HG03378 (cell line): Measurements from ENCODE around the gene BEST3.
A peak's percentile ranks its signal among the peaks of the same experiment; 100 is the strongest.
"Not testable (repeated sequence)": the region's sequence is repeated elsewhere in the genome, so short reads cannot be mapped to it uniquely, and the experiment has no call there.

Experiments used
- ATAC-seq: cut with Tn5 transposase; IDR thresholded peaks from one replicate; pipeline ENCODE4 v1.9.1; 2021; ENCODE audit warnings: mild to moderate bottlenecking, moderate library complexity; ENCODE audit not compliant: unreplicated experiment

The BEST3 gene

GRCh38 chr12:69688471-69689427 lies 10.4 kb downstream of the BEST3 start:
- no peak for ATAC-seq

DNA sequence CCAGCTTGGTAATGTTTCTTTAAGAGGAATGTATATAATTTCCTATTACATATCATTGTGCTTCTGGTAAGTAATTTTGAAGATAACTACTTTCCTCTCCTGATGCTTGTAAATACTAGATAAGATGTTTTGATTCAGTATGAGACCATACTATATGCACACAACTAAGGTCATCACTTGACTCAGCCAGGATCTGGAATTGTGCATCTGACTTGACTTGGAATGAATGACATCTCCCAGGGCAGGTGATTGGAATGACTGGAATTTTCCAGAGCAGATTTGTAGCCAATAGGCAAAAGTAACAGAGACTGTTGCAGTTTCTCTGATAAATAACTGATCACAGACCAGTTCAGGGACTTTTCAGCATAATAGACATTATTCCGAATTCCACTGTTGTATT lies 11.1 kb downstream of the BEST3 start:
- no peak for ATAC-seq

DNA sequence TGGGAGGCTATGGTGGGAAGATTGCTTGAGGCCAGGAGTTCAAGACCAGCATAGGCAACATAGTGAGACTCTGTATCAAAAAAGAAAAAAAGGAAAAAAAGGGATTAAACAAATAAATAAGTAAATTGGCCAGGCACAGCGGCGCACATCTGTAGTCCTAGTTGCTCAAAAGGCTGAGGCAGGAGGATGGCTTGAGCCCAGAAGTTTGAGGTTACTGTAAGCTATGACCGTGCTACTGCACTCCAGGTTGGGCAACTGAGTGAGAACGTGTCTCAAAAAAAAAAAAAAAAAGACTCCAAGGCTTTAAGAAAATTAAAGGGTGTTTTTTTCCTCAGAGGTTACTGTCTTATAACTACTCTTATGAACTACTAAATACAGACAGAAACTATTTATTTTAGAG lies 11.7 kb downstream of the BEST3 start:
- ATAC-seq, result no peak

- peak; percentile 74 for ATAC-seq
Measured at GRCh38 chr12:69686731-69687130, 12.4 kb downstream of the BEST3 start.

DNA sequence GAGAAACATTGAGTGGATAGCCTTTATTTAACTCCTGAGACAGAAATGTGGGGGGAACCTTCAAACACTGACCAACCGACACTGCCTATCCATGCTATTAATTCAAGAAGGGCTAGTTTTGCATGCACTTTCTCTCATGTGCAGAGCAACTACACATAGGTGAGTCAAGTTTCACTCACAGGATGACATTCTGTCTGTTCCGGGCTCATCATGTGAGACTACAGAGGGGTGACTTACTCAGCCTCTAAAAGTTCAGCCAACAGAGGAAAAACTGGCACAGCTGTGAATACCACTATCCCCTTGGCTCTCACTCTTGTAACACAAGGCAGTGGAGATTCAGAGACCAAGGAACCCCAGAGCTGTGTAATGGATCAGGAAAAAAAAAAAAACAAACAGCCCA lies 13.3 kb downstream of the BEST3 start:
- no peak for ATAC-seq

DNA sequence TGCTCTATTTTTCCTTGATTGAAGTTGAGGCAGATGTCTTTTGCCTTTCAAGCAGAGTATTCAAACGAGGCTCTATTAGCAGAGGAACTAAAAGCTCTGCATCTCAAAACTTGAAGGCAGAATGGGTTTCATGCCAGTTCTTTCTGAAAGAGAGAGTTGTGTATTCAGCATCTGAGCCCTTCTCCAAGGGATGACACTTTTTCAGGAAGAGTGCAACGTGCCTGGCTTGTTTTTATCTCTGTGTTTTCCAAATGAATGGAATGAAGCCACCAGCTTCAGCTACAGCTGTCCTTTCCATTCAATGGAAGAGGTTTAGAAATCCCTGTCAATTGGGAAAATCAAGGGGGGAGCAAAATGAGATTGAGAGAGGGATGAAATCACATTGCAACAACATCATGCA lies 14.6 kb downstream of the BEST3 start:
- no peak for ATAC-seq

- no peak for ATAC-seq
Measured at GRCh38 chr12:69682110-69682755, 16.9 kb downstream of the BEST3 start.

DNA sequence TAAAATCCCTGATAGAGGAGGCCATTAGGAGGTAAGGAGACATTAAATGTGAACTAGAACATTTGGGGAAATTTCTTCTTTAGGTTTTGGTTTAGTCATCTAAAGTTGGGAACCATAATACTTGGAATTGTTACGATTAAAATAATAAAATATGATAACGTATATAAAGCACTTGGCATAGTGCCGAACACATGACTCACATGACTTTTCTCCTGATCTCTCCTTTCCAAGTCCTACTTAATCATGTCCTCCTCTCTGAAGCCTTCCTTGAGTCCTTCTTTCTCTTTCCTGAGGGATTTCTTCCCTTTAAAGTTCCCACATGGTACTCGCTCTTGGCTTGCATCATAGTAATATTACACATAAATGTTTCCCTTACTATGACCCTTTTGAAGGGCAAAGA lies 20.0 kb downstream of the BEST3 start:
- no peak for ATAC-seq

DNA sequence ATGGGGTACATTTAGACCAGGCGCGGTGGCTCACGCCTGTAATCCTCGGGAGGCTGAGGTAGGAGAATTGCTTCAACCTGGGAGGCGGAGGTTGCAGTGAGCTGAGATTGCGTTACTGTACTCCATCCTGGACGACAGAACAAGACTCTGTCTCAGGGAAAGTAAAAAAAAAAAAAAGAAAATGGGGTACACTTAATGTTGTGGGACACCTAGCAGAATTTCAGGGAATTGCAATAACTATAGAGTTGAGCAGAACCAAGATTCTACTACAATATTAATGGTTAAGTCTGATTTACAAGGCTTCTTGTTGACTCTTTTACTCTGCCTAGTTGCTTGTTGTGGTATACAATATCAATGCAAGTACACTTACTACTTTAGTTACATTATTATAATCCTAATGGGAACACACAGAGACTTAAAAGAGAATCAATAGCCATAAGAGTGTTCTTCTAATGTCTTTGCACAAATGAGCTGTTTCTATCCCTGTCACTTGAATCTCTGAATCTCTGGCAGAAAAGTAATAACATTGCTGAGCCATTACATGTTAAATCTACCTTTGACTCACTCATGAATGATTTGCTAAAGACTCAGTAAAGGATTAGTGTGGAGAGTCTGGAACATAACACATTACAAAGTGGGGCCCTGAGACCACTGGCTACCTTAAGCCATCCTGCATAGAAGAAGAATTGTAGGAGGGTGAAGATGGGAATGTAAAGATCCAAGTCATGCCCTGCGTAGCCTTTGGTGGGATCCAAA lies 22.7 kb downstream of the BEST3 start:
- ATAC-seq, result no peak

GRCh38 chr12:69672195-69672594 lies 26.9 kb downstream of the BEST3 start:
- ATAC-seq, result no peak

GRCh38 chr12:69671597-69671996 lies 27.5 kb downstream of the BEST3 start:
- ATAC-seq, result no peak

- no peak for ATAC-seq
Measured at GRCh38 chr12:69666798-69667197, 32.3 kb downstream of the BEST3 start.

DNA sequence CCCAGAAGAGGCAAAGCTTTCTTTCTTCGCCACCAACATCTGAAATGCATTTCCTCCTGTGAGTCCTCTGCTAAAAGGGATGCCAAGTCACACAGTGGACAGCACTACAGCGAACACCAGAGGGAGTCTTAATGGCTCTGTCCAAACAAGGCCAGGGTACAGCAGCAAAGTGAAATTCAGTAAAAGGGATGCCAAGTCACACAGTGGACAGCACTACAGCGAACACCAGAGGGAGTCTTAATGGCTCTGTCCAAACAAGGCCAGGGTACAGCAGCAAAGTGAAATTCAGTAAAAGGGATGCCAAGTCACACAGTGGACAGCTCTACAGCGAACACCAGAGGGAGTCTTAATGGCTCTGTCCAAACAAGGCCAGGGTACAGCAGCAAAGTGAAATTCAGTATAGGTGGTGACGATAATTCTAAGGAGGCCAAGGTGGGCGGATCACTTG lies 34.1 kb downstream of the BEST3 start:
- ATAC-seq, result not testable (repeated sequence)

- no peak for ATAC-seq
Measured at GRCh38 chr12:69663726-69664125, 35.4 kb downstream of the BEST3 start.

- ATAC-seq, result no peak
Measured at GRCh38 chr12:69662764-69663163, 36.3 kb downstream of the BEST3 start.

DNA sequence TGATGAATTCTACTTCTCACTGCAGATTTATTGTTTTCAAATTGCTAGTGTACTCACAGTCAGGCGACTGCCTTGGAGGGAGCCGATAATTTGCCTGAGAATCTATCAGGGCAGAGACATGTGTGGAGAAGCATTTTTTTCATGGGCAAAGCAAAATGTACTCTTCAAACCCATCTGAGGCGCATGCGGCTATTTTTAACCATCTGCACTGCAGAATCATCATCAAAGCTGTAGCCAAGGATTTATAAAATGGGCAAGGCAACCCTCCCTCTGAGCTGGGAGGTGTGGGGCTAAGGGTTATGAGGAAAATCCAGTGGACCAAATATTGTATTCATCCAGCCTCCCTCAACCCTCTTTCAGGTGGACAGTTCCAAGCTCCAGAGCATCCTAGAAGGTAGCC lies 37.7 kb downstream of the BEST3 start:
- ATAC-seq, result no peak

DNA sequence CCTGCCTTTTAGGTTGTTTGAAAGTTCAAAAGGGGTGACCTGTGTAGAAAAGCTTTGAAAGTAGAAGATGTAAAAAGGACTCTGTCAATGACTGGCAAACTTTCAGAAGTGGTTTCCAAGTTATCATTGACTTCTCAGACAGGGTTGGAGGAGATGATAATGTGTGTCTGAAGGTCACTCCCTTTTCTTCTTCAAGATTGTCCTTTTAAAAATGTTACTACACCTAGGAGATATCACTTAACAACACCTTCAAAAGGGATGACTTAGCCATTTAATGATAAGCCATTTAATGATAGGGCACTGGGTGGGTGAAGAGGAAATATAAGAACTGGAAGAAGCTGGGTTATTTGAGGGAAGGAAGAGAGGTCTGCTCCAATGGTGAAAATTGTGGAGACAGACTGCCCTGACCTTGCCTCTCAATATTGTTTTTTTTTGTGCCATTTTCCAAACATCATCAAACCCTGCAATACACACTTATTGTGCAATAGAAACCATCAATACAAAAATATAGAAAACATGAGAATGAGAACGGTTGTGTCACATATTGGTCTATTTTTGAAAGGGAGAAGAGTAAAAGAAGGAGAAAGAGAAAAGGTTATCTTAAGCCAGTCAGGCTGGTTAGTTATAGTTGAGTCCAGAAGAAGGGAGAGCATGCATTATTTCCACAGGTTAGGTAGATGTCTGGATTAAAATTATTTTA lies 38.8 kb downstream of the BEST3 start:
- ATAC-seq, result no peak

GRCh38 chr12:69658203-69658602 lies 40.9 kb downstream of the BEST3 start:
- no peak for ATAC-seq

- ATAC-seq, result no peak
Measured at GRCh38 chr12:69657376-69658137, 41.5 kb downstream of the BEST3 start.
